WERI-Rb-1 (cell line): ENCODE data around the gene ELMO3.

Experiments used
- DNase-seq: peaks from one replicate; pipeline ENCODE4 v3.0.0-alpha.2; 2020
- H3K27ac ChIP-seq: fragments of 250-450 bp; sonication (Bioruptor Pico); 2 replicates; pipeline ENCODE4 v1.5.1; 2020; ENCODE audit warnings: mild to moderate bottlenecking, moderate library complexity
- H3K27me3 ChIP-seq: fragments of 250-450 bp; sonication (Bioruptor Pico); 2 replicates; pipeline ENCODE4 v1.5.1; 2021; ENCODE audit warnings: mild to moderate bottlenecking, low read depth, moderate library complexity; ENCODE audit not compliant: insufficient read depth, severe bottlenecking
- H3K36me3 ChIP-seq: fragments of 250-450 bp; sonication (Bioruptor Pico); 2 replicates; pipeline ENCODE4 v1.5.1; 2020; ENCODE audit warnings: mild to moderate bottlenecking, moderate library complexity
- H3K4me3 ChIP-seq: 2 replicates; pipeline ENCODE4 v1.5.1; 2011; ENCODE audit warnings: low read depth, mild to moderate bottlenecking, control low read depth, low read length
- H3K9me3 ChIP-seq: fragments of 250-450 bp; sonication (Bioruptor Pico); 2 replicates; pipeline ENCODE4 v1.5.1; 2021; ENCODE audit warnings: mild to moderate bottlenecking, moderate library complexity; ENCODE audit not compliant: severe bottlenecking
- TF ChIP-seq, protein P1 (sequence below): IDR thresholded peaks from 2 replicates; pipeline ENCODE4 v1.5.1; 2011; ENCODE audit warnings: low read depth, mild to moderate bottlenecking, control low read depth, inconsistent platforms, low read length

ELMO3 gene

DNA sequence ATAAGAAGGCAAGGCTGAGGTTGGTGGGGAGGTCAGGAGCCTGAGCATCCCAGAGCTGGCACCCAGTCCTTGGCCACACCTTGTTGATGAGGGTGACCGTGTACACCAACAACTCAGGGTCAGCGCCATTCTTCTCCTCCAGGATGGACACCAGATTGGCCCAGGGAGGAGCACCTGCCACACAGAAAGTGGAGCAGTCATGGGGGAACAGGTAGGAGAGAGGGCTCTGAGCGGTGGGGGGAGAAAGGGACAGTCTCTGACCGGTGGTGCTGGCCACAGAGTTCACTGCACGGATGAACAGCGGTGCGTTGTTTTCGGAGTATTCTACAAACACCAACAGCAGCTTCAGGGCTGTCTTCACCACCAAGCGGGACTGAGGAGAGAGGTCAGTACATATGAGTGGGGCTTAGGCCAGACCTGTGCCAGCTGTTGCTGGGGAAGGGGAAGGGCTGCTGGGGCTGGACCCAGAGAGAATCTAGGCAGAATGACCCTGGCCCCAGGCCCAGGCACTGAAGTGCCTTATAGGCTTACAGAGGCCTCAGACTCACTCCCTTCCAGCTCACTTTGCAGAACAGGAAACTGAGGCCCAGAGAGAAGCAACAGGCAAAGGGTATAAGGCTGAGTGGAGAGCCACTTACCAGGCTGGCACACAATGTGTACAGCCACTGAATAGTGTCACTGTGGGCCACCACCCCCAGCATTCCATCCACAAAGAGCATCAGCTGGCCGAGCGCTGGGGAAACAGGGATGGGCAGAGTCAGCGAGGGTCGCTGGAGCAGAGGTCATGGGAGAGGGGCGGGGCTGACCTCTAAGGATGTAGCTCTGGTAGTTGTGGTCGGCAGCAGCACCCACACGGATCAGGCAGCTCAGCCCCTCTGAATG, 38.7 kb downstream of the ELMO3 start:
- Histone ChIP-seq H3K9me3 (no peaks in the 10 kb centered on the region), H3K27ac (no peak overlapping the region), H3K4me3 (no peak overlapping the region)

DNA sequence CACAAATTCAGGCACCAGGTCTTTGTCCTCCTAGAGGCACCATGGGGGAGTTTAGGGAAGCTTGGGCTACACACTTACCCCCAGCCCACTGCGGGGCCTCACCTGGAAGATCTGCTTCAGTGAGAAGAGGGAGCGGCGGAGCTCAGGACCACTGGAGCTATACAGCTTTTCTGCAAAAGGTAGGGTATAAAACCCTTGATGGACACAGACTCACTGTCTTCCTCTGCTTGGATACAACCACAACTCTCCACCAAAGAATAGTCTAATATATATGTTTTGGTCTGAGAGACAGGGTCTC, 39.3 kb downstream of the ELMO3 start:
- peaks cover 20% of the 10 kb centered on the region for H3K36me3 ChIP-seq
- DNase-seq = no peak
- H3K9me3 ChIP-seq = no peaks in the 10 kb centered on the region
- no peaks in the 10 kb centered on the region for H3K27me3 ChIP-seq
- H3K27ac ChIP-seq = no peak overlapping the region
- no peak overlapping the region for H3K4me3 ChIP-seq
- TF ChIP-seq, protein P1, sequence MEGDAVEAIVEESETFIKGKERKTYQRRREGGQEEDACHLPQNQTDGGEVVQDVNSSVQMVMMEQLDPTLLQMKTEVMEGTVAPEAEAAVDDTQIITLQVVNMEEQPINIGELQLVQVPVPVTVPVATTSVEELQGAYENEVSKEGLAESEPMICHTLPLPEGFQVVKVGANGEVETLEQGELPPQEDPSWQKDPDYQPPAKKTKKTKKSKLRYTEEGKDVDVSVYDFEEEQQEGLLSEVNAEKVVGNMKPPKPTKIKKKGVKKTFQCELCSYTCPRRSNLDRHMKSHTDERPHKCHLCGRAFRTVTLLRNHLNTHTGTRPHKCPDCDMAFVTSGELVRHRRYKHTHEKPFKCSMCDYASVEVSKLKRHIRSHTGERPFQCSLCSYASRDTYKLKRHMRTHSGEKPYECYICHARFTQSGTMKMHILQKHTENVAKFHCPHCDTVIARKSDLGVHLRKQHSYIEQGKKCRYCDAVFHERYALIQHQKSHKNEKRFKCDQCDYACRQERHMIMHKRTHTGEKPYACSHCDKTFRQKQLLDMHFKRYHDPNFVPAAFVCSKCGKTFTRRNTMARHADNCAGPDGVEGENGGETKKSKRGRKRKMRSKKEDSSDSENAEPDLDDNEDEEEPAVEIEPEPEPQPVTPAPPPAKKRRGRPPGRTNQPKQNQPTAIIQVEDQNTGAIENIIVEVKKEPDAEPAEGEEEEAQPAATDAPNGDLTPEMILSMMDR = no peak

More for the DNA sequence above, 38.7 kb downstream of the ELMO3 start:
- Histone ChIP-seq H3K27me3 (no peaks in the 10 kb centered on the region), H3K36me3 (peaks cover 23% of the 10 kb centered on the region)
- TF ChIP-seq, protein P1 = no peak
- no peak for DNase-seq

DNA sequence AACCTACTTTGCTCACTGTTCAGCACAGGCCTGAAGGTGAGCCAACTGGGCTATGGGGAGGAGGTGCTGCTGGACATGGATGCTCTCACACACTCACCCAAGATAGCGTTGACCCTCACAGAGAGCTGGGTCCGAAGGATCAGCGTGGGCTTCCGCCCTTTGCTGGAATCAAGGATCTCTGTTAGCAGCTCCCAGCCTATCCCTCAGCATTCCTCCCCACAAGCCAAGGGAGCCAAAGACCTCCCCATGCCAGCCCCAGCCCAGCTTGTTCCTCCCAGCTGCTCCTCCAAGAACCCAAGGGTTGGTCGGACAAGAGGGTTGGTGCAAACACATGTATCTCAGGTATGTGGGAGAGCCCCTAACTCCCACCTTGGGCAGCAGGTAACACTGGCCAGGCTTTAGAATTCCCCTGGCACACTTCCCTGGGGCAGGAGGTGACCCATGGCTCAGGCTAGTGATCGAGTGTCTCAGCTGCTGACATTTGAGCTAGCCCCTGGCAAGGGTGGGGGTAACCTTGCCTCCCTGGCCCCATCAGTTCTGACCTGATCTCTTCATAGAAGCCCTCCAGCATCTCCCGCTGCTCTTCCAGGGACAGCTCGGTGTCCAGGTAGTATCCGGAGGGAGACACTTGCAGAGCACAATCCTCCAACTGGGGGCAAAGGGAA, 40.0 kb downstream of the ELMO3 start:
- peaks cover 18% of the 10 kb centered on the region for H3K36me3 ChIP-seq
- TF ChIP-seq, protein P1 = no peak
- no peaks in the 10 kb centered on the region for H3K9me3 ChIP-seq
- H3K27me3 ChIP-seq = no peaks in the 10 kb centered on the region
- no peak overlapping the region for H3K4me3 ChIP-seq
- no peak overlapping the region for H3K27ac ChIP-seq
- DNase-seq = no peak

DNA sequence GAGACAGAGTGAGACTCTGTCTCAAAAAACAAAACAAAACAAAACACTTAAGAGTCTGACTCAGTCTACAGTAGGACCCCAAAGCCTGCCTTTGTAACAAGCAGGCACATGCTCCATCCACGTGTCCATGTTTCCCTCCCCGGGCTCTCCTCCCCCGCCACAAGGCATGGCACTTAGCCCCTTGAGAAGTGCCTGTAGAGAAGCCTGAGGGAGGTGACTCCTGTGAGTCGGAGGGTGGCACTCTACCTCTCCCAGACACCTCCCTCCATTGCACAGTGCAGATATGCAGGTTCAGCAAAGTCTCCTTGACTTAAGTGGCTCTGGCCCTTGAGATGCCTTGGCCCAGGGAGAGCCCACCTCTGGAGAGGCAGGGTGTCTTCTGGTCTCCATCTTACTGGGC, 41.6 kb downstream of the ELMO3 start:
- Histone ChIP-seq H3K27me3 (no peaks in the 10 kb centered on the region), H3K9me3 (no peaks in the 10 kb centered on the region), H3K4me3 (no peak overlapping the region), H3K27ac (no peak overlapping the region), H3K36me3 (peaks cover 15% of the 10 kb centered on the region)
- no peak for DNase-seq
- TF ChIP-seq, protein P1 = no peak

DNA sequence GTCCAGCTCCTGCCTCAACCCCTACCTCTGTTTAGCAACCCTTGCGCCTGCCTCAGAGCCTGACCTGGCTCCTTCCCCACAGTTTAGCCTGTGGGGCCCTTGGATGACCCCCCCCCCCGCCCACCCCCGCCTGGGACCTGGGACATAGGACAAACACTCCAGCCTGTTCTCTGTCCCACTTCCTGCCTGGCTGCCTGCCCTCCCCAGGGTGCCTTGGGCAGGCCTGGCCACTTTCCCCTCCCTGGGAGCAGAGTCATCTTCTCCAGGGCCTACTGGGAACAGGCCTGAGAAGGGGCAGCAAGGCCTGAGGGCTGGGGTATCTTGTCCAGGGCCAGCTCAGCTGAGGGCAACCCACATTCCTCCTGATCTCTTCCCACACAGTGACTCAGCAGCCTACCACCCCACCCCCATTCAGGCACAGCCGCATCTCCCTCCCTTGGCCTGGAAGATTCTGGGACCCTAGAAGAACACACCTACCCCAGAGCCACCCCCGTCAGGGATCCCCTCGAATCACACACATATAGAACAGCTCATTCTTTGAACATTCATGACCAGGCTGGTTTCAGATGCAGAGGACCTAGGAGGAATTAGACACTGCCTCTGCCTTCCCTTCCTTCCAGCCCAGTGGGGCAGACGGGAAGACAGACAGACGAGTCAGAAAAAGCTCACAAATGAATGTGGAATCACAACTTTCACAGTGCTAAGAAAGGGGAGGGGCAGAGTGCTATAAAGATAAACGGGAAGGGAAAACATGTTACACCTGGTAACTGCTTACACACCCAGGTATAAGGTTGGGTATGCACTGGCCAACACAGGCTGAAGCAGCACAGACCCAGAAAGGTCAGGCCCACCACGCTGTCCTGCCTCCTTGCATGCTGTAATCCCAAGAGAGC, 42.3 kb downstream of the ELMO3 start:
- TF ChIP-seq, protein P1 = no peak
- H3K27me3 ChIP-seq = no peaks in the 10 kb centered on the region
- H3K9me3 ChIP-seq = no peaks in the 10 kb centered on the region
- H3K27ac ChIP-seq = no peak overlapping the region
- peaks cover 11% of the 10 kb centered on the region for H3K36me3 ChIP-seq
- DNase-seq = no peak
- no peak overlapping the region for H3K4me3 ChIP-seq
